ENCODE measurements around the gene PPM1M. TPM values are rescaled to one million over a fixed set of nuclear protein-coding genes. Genes with fewer than 3 reads are reported as not detected.

The PPM1M gene
- total RNA-seq, 3 donors from 2014 or later = 3.9 to 21.4 (median 9.7) TPM

DNA sequence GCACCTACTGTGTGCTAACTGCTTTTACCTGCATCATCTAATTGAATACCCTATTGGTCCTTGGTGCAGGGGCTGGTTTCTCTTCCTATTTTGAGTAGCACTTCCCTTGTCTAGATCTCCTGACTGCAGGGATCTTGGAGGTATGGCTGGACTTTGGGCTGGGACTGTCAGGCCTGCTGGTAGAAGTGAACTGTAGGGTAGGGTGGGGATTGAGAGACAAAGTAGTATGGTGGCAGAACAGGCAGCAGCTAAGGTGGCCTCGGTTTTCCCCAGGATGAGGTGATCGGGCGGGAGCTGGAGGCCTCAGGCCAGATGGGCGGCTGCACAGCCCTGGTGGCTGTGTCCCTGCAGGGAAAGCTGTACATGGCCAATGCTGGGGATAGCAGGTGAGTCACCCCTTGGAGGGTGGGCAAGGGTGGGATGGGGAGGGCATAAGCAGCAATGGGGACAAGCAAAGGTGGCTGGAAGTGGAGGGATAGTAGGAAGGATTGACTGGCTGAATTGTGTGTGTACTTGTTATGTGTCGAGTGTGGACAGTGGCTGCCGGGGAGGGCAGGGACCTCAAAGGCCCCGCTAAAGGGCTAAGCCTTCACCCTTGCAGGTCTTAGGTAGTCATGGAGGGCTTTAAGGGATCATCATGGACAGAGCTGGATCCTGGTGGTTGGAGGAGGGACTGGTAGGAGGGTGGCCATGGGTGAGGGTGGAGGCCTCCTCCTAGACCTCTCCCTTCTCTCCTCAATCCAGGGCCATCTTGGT lies 2.0 kb downstream of the PPM1M start:
- Histone ChIP-seq H3K4me1 (ENCODE audit: low read depth) (peaks cover 5% of the 10 kb centered on the region), H3K4me3 (no peak overlapping the region), H3K36me3 (ENCODE audit: low read depth) (no peaks in the 10 kb centered on the region), H3K9me3 (no peaks in the 10 kb centered on the region)
- TF ChIP-seq CTCF (IDR thresholded peaks at IDR 0.05) = no peak
- intact Hi-C loops (cut with DNase I, micrococcal nuclease) = no loop called here
- peak in 1 of 3 donors; percentile 9 for DNase-seq
- no peak for ATAC-seq

DNA sequence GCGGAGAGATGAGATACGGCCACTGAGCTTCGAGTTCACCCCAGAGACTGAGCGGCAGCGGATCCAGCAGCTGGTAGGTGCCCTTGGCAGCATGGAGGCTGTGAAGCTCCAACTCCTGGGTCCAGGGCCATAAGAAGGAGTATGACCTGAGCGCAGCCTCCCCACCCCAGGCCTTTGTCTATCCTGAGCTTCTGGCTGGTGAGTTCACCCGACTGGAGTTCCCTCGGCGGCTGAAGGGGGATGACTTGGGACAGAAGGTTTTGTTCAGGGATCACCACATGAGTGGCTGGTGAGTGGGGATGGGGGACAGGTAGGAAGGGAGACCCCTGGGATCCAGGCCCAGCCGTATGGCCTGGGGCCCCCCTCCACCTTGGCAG lies 2.6 kb downstream of the PPM1M start:
- ATAC-seq (no peak), DNase-seq (peak in 1 of 3 donors; percentile 41)
- TF ChIP-seq CTCF (IDR thresholded peaks at IDR 0.05) = no peak
- no peak overlapping the region for H3K4me3 ChIP-seq
- intact Hi-C loops (cut with DNase I, micrococcal nuclease) = no loop called here
- no peaks in the 10 kb centered on the region for H3K9me3 ChIP-seq
- no peaks in the 10 kb centered on the region for H3K36me3 ChIP-seq (ENCODE audit: low read depth)
- H3K4me1 ChIP-seq (ENCODE audit: low read depth) = peaks cover 5% of the 10 kb centered on the region

GRCh38 chr3:52248816-52249547 lies 3.4 kb downstream of the PPM1M start:
- no peak overlapping the region for H3K4me3 ChIP-seq
- no peaks in the 10 kb centered on the region for H3K36me3 ChIP-seq (ENCODE audit: low read depth)
- DNase-seq = peak in 1 of 3 donors; percentile 43
- intact Hi-C loops (cut with DNase I, micrococcal nuclease) = no loop called here
- TF ChIP-seq CTCF (IDR thresholded peaks at IDR 0.05) = no peak
- H3K4me1 ChIP-seq (ENCODE audit: low read depth) = peaks cover 12% of the 10 kb centered on the region
- no peak for ATAC-seq
- no peaks in the 10 kb centered on the region for H3K9me3 ChIP-seq

DNA sequence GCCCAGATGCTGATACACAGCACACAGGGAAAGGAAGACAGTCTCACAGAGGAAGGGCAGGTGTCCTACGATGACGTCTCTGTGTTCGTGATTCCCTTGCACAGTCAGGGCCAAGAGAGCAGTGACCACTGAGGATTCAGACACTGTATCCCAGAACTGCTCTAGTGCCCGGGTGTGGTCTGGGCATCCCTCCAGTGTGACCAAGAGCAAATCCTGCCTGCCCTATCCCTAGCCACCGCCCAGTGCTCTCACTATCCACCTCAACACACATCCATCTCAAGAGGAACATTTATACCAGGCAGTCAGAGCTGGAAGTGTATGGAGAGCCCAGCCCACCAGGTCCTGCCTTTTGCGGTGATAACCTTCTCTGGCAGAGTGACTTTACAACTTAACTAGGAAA lies 4.1 kb downstream of the PPM1M start:
- H3K36me3 ChIP-seq (ENCODE audit: low read depth) = no peaks in the 10 kb centered on the region

GRCh38 chr3:52250122-52250521 lies 4.6 kb downstream of the PPM1M start:
- ATAC-seq (no peak), DNase-seq (peak in 1 of 3 donors; percentile 8)
- Histone ChIP-seq H3K9me3 (no peaks in the 10 kb centered on the region), H3K4me1 (ENCODE audit: low read depth) (peaks cover 15% of the 10 kb centered on the region), H3K36me3 (ENCODE audit: low read depth) (no peaks in the 10 kb centered on the region), H3K4me3 (no peak overlapping the region)
- no peak for TF ChIP-seq CTCF (IDR thresholded peaks at IDR 0.05)
- intact Hi-C loops (cut with DNase I, micrococcal nuclease) = no loop called here

More for the DNA sequence above, 4.1 kb downstream of the PPM1M start:
- peaks cover 15% of the 10 kb centered on the region for H3K4me1 ChIP-seq (ENCODE audit: low read depth)
- TF ChIP-seq CTCF (IDR thresholded peaks at IDR 0.05) = no peak
- DNase-seq = no peak
- ATAC-seq = no peak
- no peak overlapping the region for H3K4me3 ChIP-seq
- no peaks in the 10 kb centered on the region for H3K9me3 ChIP-seq
- intact Hi-C loops (cut with DNase I, micrococcal nuclease) = no loop called here
